Measurements from ENCODE around the gene NCEH1. TPM values are rescaled to one million over a fixed set of nuclear protein-coding genes. Genes with fewer than 3 reads are reported as not detected.

The NCEH1 gene
- total and polyA plus RNA-seq, 2 experiments from 2014 or later: 1.8 to 4.9 TPM

DNA sequence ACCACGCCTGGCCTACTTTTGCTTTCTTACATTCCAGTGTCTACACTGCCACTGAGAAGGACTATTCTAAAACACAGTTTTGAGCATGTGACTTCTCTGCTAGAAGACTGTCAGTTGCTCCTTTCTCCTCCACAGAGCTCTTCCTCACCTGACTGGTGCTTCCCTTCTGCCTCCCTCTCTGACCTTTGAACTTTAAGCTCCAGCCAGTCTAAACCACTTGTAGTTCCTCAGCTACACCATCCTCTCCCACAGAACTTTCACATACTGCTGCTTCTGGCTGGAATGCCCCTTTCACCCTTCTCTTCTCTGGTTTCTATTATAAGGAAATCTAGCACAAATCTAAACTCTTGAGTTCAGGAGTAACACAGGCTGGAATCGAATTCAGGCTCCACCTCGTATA, 9.1 kb downstream of the NCEH1 start:
- Histone ChIP-seq H4K20me1 (replicated peaks; ENCODE audit: insufficient read depth) (0 out of 2 replicates have a peak, but pooled peaks cover 3% of the 10 kb centered on the region), H3K4me1 (ENCODE audit: insufficient read depth) (peaks cover 11% of the 10 kb centered on the region), H3F3A (replicated peaks; ENCODE audit: low read depth) (no peaks in the 10 kb centered on the region), H3K4me3 (no peak overlapping the region), H2AFZ (no peak overlapping the region), H3K27me3 (ENCODE audit: insufficient read depth) (no peaks in the 10 kb centered on the region), H3K36me3 (ENCODE audit: insufficient read depth) (no peaks in the 10 kb centered on the region), H3K4me2 (no peak overlapping the region), H3K9me2 (ENCODE audit: insufficient read depth) (no peaks in the 10 kb centered on the region), H3K79me2 (replicated peaks; ENCODE audit: insufficient read depth) (peaks cover 4% of the 10 kb centered on the region; the same call in 1 of the 2 replicates), H3K27ac (ENCODE audit: low read depth) (no peak overlapping the region)
- DNase-seq (ENCODE audit: low spot score): no peak
- peaks cover 3% of the 10 kb centered on the region for H3K27me3 Mint-ChIP-seq (ENCODE audit: insufficient read depth, low read depth, poor library complexity)
- ATAC-seq: no peak
- no peak overlapping the region for H3K27ac Mint-ChIP-seq
- peaks cover 20% of the 10 kb centered on the region for H3K4me1 Mint-ChIP-seq
- no peaks in the 10 kb centered on the region for H3K9me3 Mint-ChIP-seq
- TF ChIP-seq JUNB (IDR thresholded peaks at IDR 0.05; ENCODE audit: unreplicated experiment) (no peak), CREB1 (CRISPR knock-in tag; IDR thresholded peaks at IDR 0.05; ENCODE audit: low read depth) (no peak), STAT1 (IDR thresholded peaks at IDR 0.05; ENCODE audit: unreplicated experiment) (no peak), ZNF114 (CRISPR knock-in tag; IDR thresholded peaks at IDR 0.05) (no peak), EZH2 (IDR thresholded peaks at IDR 0.05; ENCODE audit: low read depth, unreplicated experiment) (no peak), POLR2AphosphoS5 (IDR thresholded peaks at IDR 0.05; ENCODE audit: low read depth) (no peak), ZNF331 (CRISPR knock-in tag; IDR thresholded peaks at IDR 0.05; ENCODE audit: low read depth) (no peak)
- TF ChIP-seq, protein P1, sequence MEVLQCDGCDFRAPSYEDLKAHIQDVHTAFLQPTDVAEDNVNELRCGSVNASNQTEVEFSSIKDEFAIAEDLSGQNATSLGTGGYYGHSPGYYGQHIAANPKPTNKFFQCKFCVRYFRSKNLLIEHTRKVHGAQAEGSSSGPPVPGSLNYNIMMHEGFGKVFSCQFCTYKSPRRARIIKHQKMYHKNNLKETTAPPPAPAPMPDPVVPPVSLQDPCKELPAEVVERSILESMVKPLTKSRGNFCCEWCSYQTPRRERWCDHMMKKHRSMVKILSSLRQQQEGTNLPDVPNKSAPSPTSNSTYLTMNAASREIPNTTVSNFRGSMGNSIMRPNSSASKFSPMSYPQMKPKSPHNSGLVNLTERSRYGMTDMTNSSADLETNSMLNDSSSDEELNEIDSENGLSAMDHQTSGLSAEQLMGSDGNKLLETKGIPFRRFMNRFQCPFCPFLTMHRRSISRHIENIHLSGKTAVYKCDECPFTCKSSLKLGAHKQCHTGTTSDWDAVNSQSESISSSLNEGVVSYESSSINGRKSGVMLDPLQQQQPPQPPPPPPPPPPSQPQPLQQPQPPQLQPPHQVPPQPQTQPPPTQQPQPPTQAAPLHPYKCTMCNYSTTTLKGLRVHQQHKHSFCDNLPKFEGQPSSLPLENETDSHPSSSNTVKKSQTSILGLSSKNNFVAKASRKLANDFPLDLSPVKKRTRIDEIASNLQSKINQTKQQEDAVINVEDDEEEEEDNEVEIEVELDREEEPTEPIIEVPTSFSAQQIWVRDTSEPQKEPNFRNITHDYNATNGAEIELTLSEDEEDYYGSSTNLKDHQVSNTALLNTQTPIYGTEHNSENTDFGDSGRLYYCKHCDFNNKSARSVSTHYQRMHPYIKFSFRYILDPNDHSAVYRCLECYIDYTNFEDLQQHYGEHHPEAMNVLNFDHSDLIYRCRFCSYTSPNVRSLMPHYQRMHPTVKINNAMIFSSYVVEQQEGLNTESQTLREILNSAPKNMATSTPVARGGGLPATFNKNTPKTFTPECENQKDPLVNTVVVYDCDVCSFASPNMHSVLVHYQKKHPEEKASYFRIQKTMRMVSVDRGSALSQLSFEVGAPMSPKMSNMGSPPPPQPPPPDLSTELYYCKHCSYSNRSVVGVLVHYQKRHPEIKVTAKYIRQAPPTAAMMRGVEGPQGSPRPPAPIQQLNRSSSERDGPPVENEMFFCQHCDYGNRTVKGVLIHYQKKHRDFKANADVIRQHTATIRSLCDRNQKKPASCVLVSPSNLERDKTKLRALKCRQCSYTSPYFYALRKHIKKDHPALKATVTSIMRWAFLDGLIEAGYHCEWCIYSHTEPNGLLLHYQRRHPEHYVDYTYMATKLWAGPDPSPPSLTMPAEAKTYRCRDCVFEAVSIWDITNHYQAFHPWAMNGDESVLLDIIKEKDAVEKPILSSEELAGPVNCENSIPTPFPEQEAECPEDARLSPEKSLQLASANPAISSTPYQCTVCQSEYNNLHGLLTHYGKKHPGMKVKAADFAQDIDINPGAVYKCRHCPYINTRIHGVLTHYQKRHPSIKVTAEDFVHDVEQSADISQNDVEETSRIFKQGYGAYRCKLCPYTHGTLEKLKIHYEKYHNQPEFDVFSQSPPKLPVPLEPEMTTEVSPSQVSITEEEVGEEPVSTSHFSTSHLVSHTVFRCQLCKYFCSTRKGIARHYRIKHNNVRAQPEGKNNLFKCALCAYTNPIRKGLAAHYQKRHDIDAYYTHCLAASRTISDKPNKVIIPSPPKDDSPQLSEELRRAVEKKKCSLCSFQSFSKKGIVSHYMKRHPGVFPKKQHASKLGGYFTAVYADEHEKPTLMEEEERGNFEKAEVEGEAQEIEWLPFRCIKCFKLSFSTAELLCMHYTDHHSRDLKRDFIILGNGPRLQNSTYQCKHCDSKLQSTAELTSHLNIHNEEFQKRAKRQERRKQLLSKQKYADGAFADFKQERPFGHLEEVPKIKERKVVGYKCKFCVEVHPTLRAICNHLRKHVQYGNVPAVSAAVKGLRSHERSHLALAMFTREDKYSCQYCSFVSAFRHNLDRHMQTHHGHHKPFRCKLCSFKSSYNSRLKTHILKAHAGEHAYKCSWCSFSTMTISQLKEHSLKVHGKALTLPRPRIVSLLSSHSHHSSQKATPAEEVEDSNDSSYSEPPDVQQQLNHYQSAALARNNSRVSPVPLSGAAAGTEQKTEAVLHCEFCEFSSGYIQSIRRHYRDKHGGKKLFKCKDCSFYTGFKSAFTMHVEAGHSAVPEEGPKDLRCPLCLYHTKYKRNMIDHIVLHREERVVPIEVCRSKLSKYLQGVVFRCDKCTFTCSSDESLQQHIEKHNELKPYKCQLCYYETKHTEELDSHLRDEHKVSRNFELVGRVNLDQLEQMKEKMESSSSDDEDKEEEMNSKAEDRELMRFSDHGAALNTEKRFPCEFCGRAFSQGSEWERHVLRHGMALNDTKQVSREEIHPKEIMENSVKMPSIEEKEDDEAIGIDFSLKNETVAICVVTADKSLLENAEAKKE (CRISPR knock-in tag; IDR thresholded peaks at IDR 0.05): no peak
- H3K36me3 Mint-ChIP-seq (ENCODE audit: low read depth): no peaks in the 10 kb centered on the region
- H3K4me3 Mint-ChIP-seq: no peak overlapping the region
